Measurements from ENCODE around the gene WDR93.

WDR93 gene

GRCh38 chr15:89666858-89667705 lies 23.5 kb upstream of the WDR93 start:
- Histone ChIP-seq H3K36me3 (replicated peaks; ENCODE audit: insufficient read depth, low read length) (no peaks in the 10 kb centered on the region), H3K4me2 (ENCODE audit: low read depth, low read length) (no peak overlapping the region), H3K9ac (ENCODE audit: low read length) (no peak overlapping the region), H4K20me1 (ENCODE audit: insufficient read depth, low read length) (no peaks in the 10 kb centered on the region), H3K27ac (ENCODE audit: low read length) (no peak overlapping the region), H3K4me1 (ENCODE audit: low read length) (no peaks in the 10 kb centered on the region), H3K9me2 (replicated peaks; ENCODE audit: insufficient read depth, low read length) (no peaks in the 10 kb centered on the region), H3K79me2 (ENCODE audit: low read length) (no peaks in the 10 kb centered on the region), H3F3A (ENCODE audit: insufficient read depth, low read length) (no peaks in the 10 kb centered on the region), H3K9me3 (replicated peaks; ENCODE audit: insufficient read depth, low read length) (no peaks in the 10 kb centered on the region), H3K27me3 (replicated peaks; ENCODE audit: insufficient read depth, low read length) (peaks cover 5% of the 10 kb centered on the region; the same call in 1 of the 2 replicates), H3K4me3 (ENCODE audit: low read length) (no peak overlapping the region), H2AFZ (ENCODE audit: low read length) (no peak overlapping the region)
- no peak for DNase-seq
- TF ChIP-seq EZH2phosphoT487 (IDR thresholded peaks at IDR 0.05; ENCODE audit: low read length) (no peak), EZH2 (optimal IDR thresholded peaks at IDR 0.05; ENCODE audit: low read depth, low read length) (no peak), CTCF (IDR thresholded peaks at IDR 0.05; ENCODE audit: low read length) (no peak)

GRCh38 chr15:89667706-89667960 lies 23.0 kb upstream of the WDR93 start:
- H3K4me3 ChIP-seq (ENCODE audit: low read length), result no peak overlapping the region
- no peaks in the 10 kb centered on the region for H3K36me3 ChIP-seq (replicated peaks; ENCODE audit: insufficient read depth, low read length)
- no peak overlapping the region for H2AFZ ChIP-seq (ENCODE audit: low read length)
- H3F3A ChIP-seq (ENCODE audit: insufficient read depth, low read length), result no peaks in the 10 kb centered on the region
- H3K9me2 ChIP-seq (replicated peaks; ENCODE audit: insufficient read depth, low read length), result no peaks in the 10 kb centered on the region
- no peak overlapping the region for H3K27ac ChIP-seq (ENCODE audit: low read length)
- no peak overlapping the region for H3K4me2 ChIP-seq (ENCODE audit: low read depth, low read length)
- H3K9ac ChIP-seq (ENCODE audit: low read length), result no peak overlapping the region
- no peaks in the 10 kb centered on the region for H3K79me2 ChIP-seq (ENCODE audit: low read length)
- H4K20me1 ChIP-seq (ENCODE audit: insufficient read depth, low read length), result no peaks in the 10 kb centered on the region
- peaks cover 5% of the 10 kb centered on the region; the same call in 1 of the 2 replicates for H3K27me3 ChIP-seq (replicated peaks; ENCODE audit: insufficient read depth, low read length)
- H3K4me1 ChIP-seq (ENCODE audit: low read length), result no peaks in the 10 kb centered on the region
- no peak for DNase-seq
- no peaks in the 10 kb centered on the region for H3K9me3 ChIP-seq (replicated peaks; ENCODE audit: insufficient read depth, low read length)
- TF ChIP-seq CTCF (IDR thresholded peaks at IDR 0.05; ENCODE audit: low read length) (no peak), EZH2phosphoT487 (IDR thresholded peaks at IDR 0.05; ENCODE audit: low read length) (no peak), EZH2 (optimal IDR thresholded peaks at IDR 0.05; ENCODE audit: low read depth, low read length) (no peak)

- no peak overlapping the region for H3K4me2 ChIP-seq (ENCODE audit: low read depth, low read length)
- H3K4me1 ChIP-seq (ENCODE audit: low read length), result no peaks in the 10 kb centered on the region
- H2AFZ ChIP-seq (ENCODE audit: low read length), result no peak overlapping the region
- no peaks in the 10 kb centered on the region for H3K9me3 ChIP-seq (replicated peaks; ENCODE audit: insufficient read depth, low read length)
- H3F3A ChIP-seq (ENCODE audit: insufficient read depth, low read length), result no peaks in the 10 kb centered on the region
- no peak overlapping the region for H3K9ac ChIP-seq (ENCODE audit: low read length)
- no peak for DNase-seq
- no peaks in the 10 kb centered on the region for H3K79me2 ChIP-seq (ENCODE audit: low read length)
- H3K4me3 ChIP-seq (ENCODE audit: low read length), result no peak overlapping the region
- H3K9me2 ChIP-seq (replicated peaks; ENCODE audit: insufficient read depth, low read length), result no peaks in the 10 kb centered on the region
- H3K36me3 ChIP-seq (replicated peaks; ENCODE audit: insufficient read depth, low read length), result no peaks in the 10 kb centered on the region
- TF ChIP-seq CTCF (IDR thresholded peaks at IDR 0.05; ENCODE audit: low read length) (no peak), EZH2phosphoT487 (IDR thresholded peaks at IDR 0.05; ENCODE audit: low read length) (no peak), EZH2 (optimal IDR thresholded peaks at IDR 0.05; ENCODE audit: low read depth, low read length) (no peak)
- no peak overlapping the region for H3K27ac ChIP-seq (ENCODE audit: low read length)
- no peaks in the 10 kb centered on the region for H4K20me1 ChIP-seq (ENCODE audit: insufficient read depth, low read length)
- H3K27me3 ChIP-seq (replicated peaks; ENCODE audit: insufficient read depth, low read length), result peaks cover 5% of the 10 kb centered on the region; the same call in 1 of the 2 replicates
Measured at GRCh38 chr15:89668171-89668570, 22.4 kb upstream of the WDR93 start.

Measured in MM.1S (cell line).